ENCODE results near the gene CTSE.

GRCh38 chr1:206040328-206040727 is 16.6 kb upstream of the CTSE start:
- TF ChIP-seq CTCF (IDR thresholded peaks at IDR 0.05) (no peak), POLR2A (IDR thresholded peaks at IDR 0.05) (no peak)

All from tibial nerve (tissue), 3 donors.